LNCaP clone FGC (cell line): ENCODE measurements around the gene FKRP.

ENCODE experiments used
- DNase-seq: peaks from one replicate; pipeline ENCODE4 v3.0.0-alpha.2; 2011; ENCODE audit warnings: low read depth
- H3K4me3 ChIP-seq: 2 replicates; pipeline ENCODE4 v1.5.1; 2011; ENCODE audit warnings: mild to moderate bottlenecking, low read depth, low read length, control low read depth
- TF ChIP-seq, protein P1 (sequence below): IDR thresholded peaks from 2 replicates; pipeline ENCODE4 v1.5.1; 2012; ENCODE audit warnings: mild to moderate bottlenecking; ENCODE audit not compliant: control insufficient read depth, insufficient read depth; ENCODE audit errors: extremely low read depth

FKRP gene

DNA sequence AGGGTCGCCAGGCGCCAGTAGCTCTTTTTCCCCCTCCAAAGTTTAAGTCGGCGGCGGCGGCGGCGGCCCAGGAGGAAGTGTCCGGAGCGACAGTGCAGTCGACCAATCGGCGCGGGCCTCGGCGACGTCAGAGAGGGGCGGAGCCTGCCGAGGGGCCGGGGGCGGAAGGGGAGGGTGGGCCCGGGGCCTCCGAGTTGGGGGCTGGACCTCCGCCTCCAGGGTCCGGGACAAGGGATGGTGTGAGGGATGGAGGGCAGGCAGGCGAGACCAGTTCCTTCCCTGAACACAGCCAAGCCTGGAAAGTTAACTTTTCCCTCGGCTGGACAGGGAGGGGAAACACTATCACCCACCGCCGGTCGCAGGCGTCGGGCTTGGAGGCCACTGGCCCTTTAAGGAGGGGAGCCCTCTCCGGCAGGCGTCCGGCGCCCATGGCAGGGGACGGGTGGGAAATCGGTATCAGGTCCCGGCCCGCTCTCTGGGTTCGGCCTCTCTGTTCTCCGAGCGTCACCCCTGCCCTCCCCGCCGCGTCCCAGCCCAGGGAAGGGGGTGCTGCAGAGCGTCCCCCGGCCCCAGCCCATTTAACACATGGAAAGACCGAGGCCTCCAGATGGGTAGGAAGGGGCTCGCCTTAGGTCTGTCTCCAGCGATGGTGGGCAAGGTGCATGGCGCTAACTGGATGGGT, 28.7 kb upstream of the FKRP start, which contains the start of gene PRKD2:
Gene PRKD2 (minus strand): TSS at position 81 of the 682 bp plus-strand sequence. CDS start 744 bp downstream, outside the sequence.
- TF ChIP-seq, protein P1, sequence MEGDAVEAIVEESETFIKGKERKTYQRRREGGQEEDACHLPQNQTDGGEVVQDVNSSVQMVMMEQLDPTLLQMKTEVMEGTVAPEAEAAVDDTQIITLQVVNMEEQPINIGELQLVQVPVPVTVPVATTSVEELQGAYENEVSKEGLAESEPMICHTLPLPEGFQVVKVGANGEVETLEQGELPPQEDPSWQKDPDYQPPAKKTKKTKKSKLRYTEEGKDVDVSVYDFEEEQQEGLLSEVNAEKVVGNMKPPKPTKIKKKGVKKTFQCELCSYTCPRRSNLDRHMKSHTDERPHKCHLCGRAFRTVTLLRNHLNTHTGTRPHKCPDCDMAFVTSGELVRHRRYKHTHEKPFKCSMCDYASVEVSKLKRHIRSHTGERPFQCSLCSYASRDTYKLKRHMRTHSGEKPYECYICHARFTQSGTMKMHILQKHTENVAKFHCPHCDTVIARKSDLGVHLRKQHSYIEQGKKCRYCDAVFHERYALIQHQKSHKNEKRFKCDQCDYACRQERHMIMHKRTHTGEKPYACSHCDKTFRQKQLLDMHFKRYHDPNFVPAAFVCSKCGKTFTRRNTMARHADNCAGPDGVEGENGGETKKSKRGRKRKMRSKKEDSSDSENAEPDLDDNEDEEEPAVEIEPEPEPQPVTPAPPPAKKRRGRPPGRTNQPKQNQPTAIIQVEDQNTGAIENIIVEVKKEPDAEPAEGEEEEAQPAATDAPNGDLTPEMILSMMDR: no peak
- no peak for DNase-seq
- peak within 1 kb of the TSS; percentile 67 for H3K4me3 ChIP-seq

DNA sequence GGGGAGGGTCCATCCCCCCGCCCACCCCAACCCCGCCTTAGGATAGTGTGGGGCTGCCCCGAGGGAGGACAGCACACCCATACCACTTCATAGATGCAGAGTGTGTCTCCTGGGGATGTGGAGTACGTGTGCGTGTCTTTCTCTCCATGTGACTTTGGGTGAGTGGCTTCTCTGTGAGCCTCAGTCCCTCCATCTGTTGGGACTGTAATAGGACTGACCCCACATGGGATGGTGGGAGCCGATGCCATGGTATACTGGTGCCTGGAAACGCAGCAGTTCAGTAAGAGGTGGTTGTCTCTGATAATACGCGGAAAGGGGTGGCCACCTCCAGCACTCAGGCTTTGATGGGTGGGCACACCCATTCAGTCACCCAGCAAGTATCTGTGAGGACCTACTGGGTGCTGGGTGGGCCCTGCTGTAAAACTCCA, 28.1 kb upstream of the FKRP start:
- peak overlapping the region; percentile 67 for H3K4me3 ChIP-seq
- TF ChIP-seq, protein P1: no peak
- no peak for DNase-seq

DNA sequence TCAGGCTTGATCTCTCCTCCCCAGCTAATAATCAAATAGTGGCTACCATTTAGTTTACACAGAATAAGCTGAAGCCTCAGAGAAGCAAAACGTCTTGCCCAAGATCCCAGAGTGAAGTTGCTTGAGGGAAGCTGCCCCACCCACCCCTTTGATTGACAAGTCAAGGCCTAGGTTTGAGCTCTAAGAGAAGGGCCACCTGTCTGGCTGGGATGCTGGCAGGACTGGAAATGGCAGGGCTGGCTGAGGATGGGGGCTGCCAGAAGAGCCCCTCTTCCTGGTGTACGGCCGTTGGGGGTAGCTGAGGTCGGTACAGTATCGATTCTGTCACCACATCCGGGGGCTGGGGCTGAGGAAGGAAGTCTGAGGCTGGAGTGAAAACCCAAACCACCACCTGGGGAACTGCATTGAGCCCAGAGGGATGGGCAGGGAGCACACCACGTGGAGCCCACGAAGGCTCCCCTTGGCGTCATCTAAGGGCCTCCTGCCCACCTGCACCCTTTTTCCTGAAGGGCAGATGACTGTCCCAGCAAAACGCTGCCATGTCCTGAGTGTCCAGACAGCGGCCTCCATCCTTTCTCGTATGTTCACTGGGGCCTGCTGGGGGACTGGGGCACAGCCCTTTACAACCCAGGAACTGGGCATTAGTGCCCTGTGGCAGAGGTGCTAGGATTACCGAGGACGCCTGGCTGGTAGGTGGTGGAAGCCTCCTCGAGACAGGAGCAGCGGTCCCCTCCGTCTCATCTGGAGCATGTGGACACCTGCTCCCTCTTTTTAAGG, 27.5 kb upstream of the FKRP start:
- H3K4me3 ChIP-seq: no peak overlapping the region
- TF ChIP-seq, protein P1: no peak
- DNase-seq: no peak

DNA sequence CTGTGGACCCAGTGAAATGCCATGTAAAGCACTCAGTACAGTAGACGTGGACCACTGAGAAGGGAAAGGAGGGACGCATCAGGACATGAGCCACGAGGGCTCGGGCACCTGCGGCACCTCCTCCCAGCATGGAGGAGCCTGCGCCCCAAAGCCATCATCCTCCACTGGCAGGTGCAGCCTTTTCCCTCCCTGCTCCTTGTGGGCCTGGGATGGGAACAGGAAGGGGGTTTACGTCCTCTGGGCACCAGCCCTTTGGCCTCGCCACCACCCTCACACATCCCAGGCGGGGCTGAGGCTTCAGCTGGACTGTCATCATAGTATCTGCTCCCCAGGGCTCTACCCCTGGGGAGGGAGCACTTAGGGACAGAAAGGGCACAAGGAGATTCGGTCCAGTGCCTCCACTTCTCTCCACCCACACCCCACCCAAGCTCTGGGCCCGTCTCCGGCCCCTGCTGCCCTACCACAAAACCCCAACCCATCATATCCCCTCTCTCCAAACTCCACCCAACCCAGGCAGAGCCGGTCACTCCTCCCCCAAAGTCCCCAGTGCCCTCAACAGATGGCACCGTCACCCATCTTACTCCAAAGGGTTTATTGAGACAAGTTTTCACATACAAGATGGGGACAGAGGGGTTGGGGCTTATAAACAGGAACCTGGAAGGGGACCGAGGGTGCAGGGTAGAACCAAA, 26.8 kb upstream of the FKRP start:
- DNase-seq: no peak
- no peak overlapping the region for H3K4me3 ChIP-seq
- TF ChIP-seq, protein P1: no peak

DNA sequence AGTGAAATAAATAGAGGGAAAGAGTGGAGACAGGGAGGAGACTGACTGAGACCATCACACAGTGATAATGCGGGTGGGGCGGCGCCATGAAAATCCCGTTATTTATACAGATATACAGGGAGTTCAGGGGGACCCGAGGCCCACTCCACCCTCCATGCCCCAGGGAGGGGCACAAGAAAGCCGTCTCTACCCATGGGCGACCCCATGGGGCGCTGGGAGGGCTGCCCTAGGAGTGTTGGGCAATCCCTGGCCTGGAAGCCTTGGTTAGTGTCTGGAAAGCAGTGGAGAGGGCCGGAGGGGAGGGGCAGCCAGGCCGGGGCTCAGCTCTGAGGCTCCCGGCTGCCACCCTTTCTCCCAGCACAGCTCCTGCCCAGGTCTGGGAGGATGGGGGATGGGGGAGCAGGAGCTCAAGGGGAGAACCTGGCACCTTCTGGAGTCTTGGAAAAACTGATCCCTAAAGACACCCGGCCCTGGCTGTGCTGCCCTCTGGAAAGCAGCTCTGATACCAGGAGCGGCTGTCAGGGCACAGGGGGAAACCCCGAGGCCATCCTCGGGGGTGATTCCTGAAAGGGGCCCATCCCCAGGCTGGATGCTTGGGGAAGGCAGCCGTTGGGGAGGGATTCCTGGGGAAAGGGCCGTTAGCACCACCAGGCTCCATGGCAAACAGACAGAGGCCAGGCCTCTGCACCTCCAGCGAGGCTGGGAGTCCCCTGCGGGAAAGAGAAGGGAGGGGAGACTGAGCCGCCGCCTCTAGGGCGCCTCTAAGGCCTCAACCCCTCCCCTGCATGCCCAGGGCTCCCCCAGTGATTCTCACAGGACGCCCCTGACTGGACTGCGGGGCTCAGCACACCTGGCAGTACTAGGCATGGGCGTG, 26.0 kb upstream of the FKRP start:
- DNase-seq: no peak
- no peak overlapping the region for H3K4me3 ChIP-seq
- TF ChIP-seq, protein P1: no peak

DNA sequence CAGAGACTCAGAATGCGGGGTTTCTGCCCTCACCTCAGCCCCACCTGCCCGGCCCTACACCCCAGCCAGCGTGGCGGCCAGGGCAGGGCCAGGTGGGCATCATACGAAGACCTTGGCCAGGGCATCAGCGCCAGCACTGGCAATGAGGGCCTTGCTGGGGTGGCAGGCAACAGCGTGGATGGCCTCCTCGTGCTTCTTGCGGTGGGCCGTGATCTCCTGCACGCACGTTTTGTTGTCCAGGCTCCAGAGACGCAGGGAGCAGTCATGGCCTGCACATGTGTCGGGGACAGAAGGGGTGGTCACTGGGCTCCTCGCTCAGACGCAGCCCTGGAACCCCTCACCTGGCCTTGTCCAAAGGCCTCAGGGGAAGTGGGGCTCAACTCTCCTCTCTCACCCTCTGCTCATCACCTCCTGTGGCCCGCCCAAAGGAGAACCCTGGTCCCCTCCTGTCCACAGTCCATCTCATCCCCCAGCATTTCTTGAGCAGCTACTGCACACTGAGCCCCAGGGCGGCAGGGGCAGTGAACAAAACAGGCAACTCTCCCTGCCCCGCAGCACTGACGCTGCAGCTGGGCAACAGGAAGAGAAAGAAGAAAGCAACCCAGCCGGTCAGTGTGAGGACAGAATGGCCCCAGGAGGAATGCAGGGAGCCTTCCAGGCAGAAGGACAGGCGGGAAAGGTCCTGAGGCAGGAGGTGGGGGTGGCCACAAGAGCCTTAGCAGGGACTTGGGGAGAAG, 25.2 kb upstream of the FKRP start:
- no peak overlapping the region for H3K4me3 ChIP-seq
- no peak for DNase-seq
- TF ChIP-seq, protein P1: no peak
